Neural crest cell (in vitro differentiated cells): ENCODE measurements around the gene ATAD3A. TPM values are rescaled to one million over a fixed set of nuclear protein-coding genes. Genes with fewer than 3 reads are reported as not detected.
"Not testable (repeated sequence)": the region's sequence is repeated elsewhere in the genome, so short reads cannot be mapped to it uniquely, and the experiment has no call there.

Experiments used
- DNase-seq: peaks from one replicate; pipeline ENCODE4 v3.0.0; 2021; ENCODE audit warnings: low read depth, mixed read lengths, low spot score
- H3K27ac Mint-ChIP-seq: one replicate; pipeline ENCODE4 v1.8.0; 2021; ENCODE audit warnings: mild to moderate bottlenecking, mixed read lengths; ENCODE audit not compliant: unreplicated experiment
- H3K27me3 Mint-ChIP-seq: 2 replicates; pipeline ENCODE4 v1.8.0; 2021; ENCODE audit warnings: low read depth, mild to moderate bottlenecking, mixed read lengths
- H3K36me3 Mint-ChIP-seq: 2 replicates; pipeline ENCODE4 v1.8.0; 2021; ENCODE audit warnings: low read depth, mild to moderate bottlenecking, mixed read lengths
- H3K4me1 Mint-ChIP-seq: 2 replicates; pipeline ENCODE4 v1.8.0; 2021; ENCODE audit warnings: mixed read lengths
- H3K4me3 Mint-ChIP-seq: one replicate; pipeline ENCODE4 v1.8.0; 2021; ENCODE audit warnings: mild to moderate bottlenecking, mixed read lengths
- H3K9me3 Mint-ChIP-seq: 2 replicates; pipeline ENCODE4 v1.8.0; 2021; ENCODE audit warnings: mixed read lengths
- total RNA-seq: library from RNA; stranded (reverse); gene quantifications from 2 replicates; pipeline ENCODE4 v1.2.1, GENCODE V29; 2021
- TF ChIP-seq, protein P1 (sequence below): fragments of 200-600 bp; sonication (generic); conservative IDR thresholded peaks from 2 replicates; pipeline ENCODE4 v1.5.0; 2021; ENCODE audit warnings: antibody characterized with exemption, mild to moderate bottlenecking

ATAD3A gene
- total RNA-seq, 1 donor from 2014 or later = 54.4 TPM

DNA sequence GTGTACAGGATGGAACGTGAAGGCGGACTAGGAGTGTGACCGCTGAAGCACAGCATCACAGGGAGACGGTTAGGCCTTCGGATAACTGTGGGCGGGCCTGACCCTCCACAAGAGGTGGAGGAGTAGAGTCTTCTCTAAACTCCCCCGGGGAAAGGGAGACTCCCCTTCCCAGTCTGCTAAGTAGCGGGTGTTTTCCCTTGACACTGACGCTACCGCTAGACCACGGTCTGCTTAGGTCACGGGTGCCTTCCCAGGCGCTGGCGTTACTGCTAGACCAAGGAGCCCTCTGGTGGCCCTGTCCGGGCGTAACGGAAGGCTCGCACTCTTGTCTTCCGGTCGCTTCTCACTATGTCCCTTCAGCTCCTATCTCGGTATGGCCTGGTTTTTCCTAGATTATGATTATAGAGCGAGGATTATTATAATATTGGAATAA lies 6.6 kb upstream of the ATAD3A start:
- peak overlapping the region; percentile 92 for H3K27ac Mint-ChIP-seq
- H3K4me1 Mint-ChIP-seq = peaks cover 12% of the 10 kb centered on the region
- peak; percentile 22 for DNase-seq
- TF ChIP-seq, protein P1, sequence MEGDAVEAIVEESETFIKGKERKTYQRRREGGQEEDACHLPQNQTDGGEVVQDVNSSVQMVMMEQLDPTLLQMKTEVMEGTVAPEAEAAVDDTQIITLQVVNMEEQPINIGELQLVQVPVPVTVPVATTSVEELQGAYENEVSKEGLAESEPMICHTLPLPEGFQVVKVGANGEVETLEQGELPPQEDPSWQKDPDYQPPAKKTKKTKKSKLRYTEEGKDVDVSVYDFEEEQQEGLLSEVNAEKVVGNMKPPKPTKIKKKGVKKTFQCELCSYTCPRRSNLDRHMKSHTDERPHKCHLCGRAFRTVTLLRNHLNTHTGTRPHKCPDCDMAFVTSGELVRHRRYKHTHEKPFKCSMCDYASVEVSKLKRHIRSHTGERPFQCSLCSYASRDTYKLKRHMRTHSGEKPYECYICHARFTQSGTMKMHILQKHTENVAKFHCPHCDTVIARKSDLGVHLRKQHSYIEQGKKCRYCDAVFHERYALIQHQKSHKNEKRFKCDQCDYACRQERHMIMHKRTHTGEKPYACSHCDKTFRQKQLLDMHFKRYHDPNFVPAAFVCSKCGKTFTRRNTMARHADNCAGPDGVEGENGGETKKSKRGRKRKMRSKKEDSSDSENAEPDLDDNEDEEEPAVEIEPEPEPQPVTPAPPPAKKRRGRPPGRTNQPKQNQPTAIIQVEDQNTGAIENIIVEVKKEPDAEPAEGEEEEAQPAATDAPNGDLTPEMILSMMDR = peak; percentile 30
- H3K4me3 Mint-ChIP-seq = peak overlapping the region; percentile 84
- H3K9me3 Mint-ChIP-seq, H3K27me3 Mint-ChIP-seq, H3K36me3 Mint-ChIP-seq: not testable (repeated sequence)

DNA sequence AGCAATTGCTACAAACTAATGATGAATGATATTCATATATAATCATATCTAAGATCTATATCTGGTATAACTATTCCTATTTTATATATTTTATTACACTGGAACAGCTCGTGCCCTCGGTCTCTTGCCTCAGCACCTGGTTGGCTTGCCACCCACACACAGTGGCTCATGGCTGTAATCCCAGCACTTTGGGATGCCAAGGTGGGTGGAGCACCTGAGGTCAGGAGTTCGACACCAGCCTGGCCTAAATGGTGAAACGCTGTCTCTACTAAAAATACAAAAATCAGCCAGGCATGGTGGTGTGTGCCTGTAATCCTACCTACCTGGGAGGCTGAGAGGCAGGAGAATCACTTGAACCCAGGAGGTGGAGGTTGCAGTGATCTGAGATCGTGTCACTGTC lies 6.2 kb upstream of the ATAD3A start:
- Mint-ChIP-seq H3K4me3 (peak overlapping the region; percentile 84), H3K4me1 (peaks cover 13% of the 10 kb centered on the region)
- not testable (repeated sequence) for H3K27ac Mint-ChIP-seq, H3K9me3 Mint-ChIP-seq, H3K27me3 Mint-ChIP-seq, H3K36me3 Mint-ChIP-seq, DNase-seq

DNA sequence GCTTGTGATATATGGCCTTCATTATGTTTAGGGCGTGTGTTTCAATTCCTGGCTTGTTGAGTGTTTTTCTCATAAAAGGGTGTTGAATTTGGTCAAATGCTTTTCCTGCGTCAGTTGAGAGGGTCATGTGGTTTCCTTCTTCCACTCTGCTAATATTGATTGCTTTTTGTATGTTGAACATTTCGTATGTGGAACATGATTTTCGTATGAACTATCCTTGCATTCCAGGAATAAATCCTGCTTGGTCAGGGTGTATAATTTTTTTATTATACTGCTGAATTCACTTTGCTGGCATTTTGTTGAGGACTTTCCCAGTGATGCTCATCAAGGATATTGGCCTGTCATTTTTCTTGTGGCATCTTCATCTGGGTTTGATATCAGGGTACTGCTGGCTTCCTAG lies 4.7 kb upstream of the ATAD3A start:
- no peak for DNase-seq
- H3K27me3 Mint-ChIP-seq = peaks cover 5% of the 10 kb centered on the region
- no peaks in the 10 kb centered on the region for H3K36me3 Mint-ChIP-seq
- no peaks in the 10 kb centered on the region for H3K9me3 Mint-ChIP-seq
- peaks cover 18% of the 10 kb centered on the region for H3K4me1 Mint-ChIP-seq
- TF ChIP-seq, protein P1 = no peak
- no peak overlapping the region for H3K27ac Mint-ChIP-seq
- peak overlapping the region; percentile 45 for H3K4me3 Mint-ChIP-seq

DNA sequence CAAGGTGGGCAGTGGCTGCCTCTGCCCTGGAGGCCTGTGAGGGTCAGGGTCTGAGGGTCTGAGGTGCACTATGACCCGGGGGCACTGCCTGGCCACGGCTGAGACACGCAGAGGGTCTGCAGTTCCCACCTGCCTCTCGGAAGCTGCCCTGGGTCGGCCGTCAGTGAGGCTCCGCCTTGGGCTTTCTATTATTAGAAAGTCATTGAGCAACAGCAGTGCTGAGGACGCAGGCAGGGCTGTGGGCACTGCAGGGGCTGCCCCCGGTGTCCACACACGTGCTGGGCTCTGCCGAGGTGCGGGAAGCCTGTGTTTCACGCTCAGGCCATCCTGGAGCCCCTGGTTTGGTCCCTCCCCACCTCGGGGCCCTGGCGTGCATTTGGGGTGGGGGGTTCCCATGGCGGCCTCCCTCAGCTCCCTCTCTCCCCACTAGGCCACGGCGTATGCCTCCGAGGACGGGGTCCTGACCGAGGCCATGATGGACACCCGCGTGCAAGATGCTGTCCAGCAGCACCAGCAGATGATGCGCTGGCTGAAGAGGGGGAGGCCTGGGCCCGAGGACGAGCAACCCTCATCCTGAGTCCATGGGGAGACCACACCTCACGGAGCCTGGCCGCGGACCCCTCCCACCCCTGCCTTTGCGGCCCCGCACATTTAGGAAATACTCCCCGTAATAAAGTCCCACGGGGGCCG lies 3.0 kb upstream of the ATAD3A start:
- H3K27ac Mint-ChIP-seq, H3K4me3 Mint-ChIP-seq, H3K36me3 Mint-ChIP-seq, DNase-seq, H3K27me3 Mint-ChIP-seq, H3K9me3 Mint-ChIP-seq: not testable (repeated sequence)
- H3K4me1 Mint-ChIP-seq = peaks cover 18% of the 10 kb centered on the region

DNA sequence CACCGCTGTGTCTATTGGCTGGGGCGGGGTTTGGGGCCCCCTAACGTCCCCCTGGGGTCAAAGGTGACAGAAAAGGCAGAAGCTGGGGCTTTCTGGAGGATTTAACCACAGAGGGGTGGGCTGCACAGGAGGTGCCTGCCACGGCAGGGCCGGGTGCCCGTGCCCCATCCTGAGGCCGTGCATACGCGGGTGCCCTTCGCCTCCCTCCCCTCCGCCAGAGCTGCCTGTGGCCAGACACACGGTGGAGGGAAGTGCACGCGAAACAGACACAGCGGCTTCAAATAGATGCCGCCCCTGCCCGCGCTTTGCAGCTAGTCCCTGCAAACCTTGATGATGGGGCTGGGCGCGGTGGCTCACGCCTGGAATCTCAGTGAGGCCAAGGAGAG lies 2.5 kb upstream of the ATAD3A start:
- H3K9me3 Mint-ChIP-seq, H3K27me3 Mint-ChIP-seq, H3K4me3 Mint-ChIP-seq, H3K27ac Mint-ChIP-seq, DNase-seq, H3K36me3 Mint-ChIP-seq: not testable (repeated sequence)
- H3K4me1 Mint-ChIP-seq = peaks cover 18% of the 10 kb centered on the region

DNA sequence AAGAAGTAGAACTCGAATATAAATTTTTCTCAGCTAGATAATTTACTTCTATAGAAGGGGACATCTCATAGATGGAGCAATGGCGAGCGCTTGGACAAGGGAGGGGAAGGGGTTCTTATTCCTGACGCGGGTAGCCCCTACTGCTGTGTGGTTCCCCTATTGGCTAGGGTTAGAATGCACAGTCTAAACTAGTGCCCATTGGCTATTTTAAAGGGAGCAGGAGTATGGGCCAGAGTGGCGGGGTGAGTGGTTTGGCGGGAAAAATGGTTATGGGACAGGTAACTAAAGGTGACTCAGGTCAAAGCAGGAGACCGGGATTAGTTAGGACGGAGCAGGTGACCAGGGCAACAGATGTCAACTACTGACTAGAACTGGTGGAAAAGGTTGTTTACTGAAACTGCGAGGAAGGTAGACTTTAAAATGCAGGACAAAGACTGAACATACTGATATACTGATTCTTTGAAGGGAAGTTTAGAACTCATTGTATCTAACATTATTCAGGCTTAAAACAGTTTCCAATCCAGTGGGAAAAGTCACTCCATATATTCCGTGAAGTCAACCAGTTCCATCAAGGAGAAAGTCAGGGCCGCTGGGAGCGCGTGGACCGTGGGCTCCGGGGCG lies 940 bp upstream of the ATAD3A start:
- Mint-ChIP-seq H3K9me3 (no peaks in the 10 kb centered on the region), H3K27ac (peak overlapping the region; percentile 90), H3K27me3 (peaks cover 5% of the 10 kb centered on the region), H3K4me3 (peak overlapping the region; percentile 95), H3K4me1 (peaks cover 7% of the 10 kb centered on the region), H3K36me3 (no peaks in the 10 kb centered on the region)
- DNase-seq = no peak
- TF ChIP-seq, protein P1 = peak; percentile 31

DNA sequence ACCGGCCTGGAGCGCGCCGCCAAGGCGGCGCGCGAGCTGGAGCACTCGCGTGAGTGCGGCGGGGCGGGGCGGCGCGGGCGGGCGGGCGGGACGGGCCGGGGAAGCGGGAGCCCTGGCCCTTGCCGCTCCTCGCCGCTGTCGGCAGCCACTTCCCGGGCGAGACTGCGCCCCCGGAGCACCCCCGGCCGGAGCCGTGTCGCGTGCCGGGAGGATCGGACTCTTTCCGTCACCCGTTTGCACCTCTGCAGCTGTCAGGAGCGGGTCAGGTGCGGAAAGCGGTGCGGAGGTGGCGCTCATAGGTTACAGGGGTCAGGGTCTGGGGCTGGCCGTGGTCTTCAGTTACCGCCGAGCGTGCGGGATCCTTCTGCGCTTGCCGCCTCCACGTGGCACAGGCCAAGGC lies 463 bp downstream of the ATAD3A start:
- H3K36me3 Mint-ChIP-seq, DNase-seq, H3K27me3 Mint-ChIP-seq, H3K4me1 Mint-ChIP-seq, H3K27ac Mint-ChIP-seq, H3K9me3 Mint-ChIP-seq: not testable (repeated sequence)
- H3K4me3 Mint-ChIP-seq = peak overlapping the region; percentile 78

DNA sequence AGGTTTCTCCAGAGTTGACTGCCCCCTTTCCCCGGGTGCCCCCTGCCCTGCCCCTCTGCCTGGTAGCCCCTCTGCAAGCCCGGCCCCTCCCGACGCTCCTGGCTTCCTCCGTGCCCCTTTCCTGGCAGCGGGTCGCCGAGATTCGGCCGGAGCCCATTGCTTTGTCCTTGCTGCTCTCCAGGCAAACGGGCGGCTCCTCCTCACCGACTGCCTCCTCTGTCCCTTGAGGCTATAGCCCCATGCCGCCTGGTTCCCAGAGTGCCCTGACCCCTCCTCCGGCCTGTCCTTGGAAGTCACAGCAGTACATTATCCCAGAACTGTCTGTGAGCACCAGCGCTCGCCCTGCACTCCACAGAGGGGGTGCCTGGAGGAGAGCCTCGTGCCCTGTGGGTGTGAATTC lies 1.7 kb downstream of the ATAD3A start:
- not testable (repeated sequence) for H3K27me3 Mint-ChIP-seq, H3K9me3 Mint-ChIP-seq, DNase-seq, H3K36me3 Mint-ChIP-seq, H3K4me1 Mint-ChIP-seq
- Mint-ChIP-seq H3K4me3 (peak overlapping the region; percentile 47), H3K27ac (peak overlapping the region; percentile 43)

DNA sequence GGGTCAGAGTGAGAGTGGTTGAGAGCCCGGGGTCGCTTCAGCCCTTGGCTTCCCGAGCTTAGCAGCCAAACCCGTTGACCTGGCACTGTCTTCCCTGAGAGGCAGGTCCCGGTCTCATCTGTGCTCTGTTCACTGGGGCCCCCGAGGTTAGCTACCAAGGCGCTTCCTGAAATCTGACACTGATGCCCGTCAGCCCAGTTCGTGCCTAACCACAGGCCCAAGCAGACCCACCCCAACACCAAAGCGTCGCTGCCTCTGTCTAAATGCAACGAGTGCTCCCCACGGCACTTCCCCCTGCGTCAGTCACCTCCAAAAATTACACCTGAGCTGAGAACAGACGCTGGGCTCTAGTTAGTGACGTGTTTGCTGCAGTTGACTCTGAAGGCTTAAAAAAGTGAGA lies 2.4 kb downstream of the ATAD3A start:
- H3K9me3 Mint-ChIP-seq = not testable (repeated sequence)

DNA sequence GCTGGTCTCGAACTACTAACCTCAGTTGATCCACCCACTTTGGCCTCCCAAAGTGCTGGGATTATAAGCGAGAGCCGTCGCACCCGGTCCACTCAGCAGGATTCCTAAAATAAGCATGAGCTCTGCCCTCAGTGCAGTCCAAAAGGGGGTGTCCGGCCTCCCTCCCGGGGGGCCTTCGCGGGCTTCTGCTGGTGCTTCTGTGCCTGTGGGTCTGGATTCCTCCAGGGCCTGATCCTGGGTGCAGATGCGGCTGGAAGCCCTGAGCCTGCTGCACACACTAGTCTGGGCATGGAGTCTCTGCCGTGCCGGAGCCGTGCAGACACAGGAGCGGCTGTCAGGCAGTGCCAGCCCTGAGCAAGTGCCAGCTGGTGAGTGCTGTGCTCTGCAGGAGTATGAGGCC lies 5.0 kb downstream of the ATAD3A start:
- H3K4me1 Mint-ChIP-seq, H3K27me3 Mint-ChIP-seq, H3K9me3 Mint-ChIP-seq, H3K27ac Mint-ChIP-seq, DNase-seq, H3K36me3 Mint-ChIP-seq, H3K4me3 Mint-ChIP-seq: not testable (repeated sequence)

More for the DNA sequence above, 2.4 kb downstream of the ATAD3A start:
- not testable (repeated sequence) for DNase-seq, H3K27me3 Mint-ChIP-seq, H3K4me1 Mint-ChIP-seq, H3K27ac Mint-ChIP-seq, H3K4me3 Mint-ChIP-seq, H3K36me3 Mint-ChIP-seq
